HG03342 (cell line): Measurements from ENCODE around the gene ITGB2.

ENCODE experiments used
- ATAC-seq: cut with Tn5 transposase; IDR thresholded peaks from one replicate; pipeline ENCODE4 v1.9.1; 2021; ENCODE audit warnings: mild to moderate bottlenecking, moderate library complexity; ENCODE audit not compliant: unreplicated experiment

The ITGB2 gene

DNA sequence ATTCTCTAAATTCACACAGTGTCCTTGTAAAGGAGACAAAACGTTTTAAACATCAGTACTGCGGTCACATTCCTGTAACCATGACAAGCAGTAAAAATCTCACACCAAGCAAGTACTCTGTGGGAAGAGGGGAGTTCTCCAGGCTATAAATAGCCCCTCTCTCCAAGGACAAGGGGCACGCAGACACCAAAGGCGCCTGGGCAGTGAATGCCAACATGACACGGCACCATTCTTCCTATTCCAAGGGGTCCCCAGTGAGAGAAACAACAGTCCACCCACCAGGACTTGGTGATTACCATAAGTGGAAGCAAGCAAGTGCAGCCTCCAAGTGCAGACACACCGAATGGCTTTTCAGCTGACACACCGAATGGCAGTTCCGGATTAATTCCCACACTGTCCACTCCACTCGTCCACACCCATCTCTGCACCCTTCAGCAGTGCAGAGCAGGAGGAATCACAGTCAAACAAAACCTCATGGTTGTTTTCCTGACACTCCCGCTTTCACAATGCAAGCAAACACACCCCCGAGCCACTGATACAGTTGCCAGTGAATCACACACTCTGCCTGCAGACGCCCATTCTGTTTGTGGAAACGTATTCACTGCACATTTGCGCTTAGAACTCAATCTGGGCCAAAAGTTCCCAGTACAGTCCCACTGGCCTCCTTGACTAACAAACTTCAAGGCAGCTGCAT lies 49.0 kb downstream of the ITGB2 start:
- ATAC-seq: no peak

DNA sequence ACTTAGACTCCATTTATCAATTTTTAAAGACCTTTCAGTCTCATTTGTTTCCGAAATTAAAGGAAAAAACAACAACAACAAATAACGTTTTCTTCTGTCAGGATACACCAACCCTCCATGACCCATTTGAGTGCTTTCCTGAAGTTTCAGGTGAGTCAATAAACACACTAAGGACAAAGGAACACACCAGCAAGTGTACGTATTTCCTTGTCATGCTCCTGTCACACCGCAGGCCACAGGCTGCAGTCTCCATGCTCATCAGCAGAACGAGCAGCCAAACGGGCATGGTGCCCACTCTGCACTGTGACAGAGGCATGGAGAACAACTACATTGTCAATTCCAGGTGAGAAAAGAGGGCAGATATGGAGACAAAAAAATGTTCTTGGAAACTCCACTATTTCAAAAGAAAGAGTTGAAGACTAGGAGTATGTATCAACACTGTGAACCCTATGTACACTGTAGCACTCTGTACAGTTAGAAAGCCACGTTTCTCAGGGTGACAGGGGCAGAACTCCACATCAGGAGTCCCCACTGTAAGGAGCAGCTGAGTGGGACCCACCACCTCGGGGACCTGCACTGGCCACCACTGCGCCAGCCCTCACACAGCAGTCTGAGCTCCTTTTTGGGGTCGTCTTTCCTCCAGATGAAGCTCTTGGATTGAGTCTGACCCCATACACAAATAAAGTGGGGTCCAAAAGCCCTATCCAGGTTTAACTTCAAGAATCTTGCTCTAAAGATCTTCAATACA lies 49.8 kb downstream of the ITGB2 start:
- no peak for ATAC-seq

GRCh38 chr21:44869781-44870747 lies 50.6 kb downstream of the ITGB2 start:
- no peak for ATAC-seq

DNA sequence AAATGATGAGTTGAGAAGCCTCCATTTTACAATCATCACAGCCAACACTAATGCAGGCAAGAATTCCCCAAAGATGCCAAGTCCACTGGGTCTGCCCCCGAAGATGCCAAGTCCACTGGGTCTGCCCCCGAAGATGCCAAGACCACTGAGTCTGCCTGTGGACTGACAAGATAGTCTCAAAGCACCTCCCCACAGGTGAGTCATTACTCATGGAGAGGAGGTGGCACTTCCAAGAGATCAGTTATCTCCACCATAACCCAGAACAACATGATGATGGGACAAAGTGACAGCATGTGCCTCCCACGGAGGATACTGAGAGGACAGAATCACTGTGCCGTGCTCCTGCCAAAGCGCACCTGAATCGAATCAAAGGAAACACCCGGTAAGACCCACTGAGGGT lies 52.0 kb downstream of the ITGB2 start:
- no peak for ATAC-seq

GRCh38 chr21:44867999-44868700 lies 52.5 kb downstream of the ITGB2 start:
- no peak for ATAC-seq

- no peak for ATAC-seq
Measured at GRCh38 chr21:44867464-44867863, 53.2 kb downstream of the ITGB2 start.

DNA sequence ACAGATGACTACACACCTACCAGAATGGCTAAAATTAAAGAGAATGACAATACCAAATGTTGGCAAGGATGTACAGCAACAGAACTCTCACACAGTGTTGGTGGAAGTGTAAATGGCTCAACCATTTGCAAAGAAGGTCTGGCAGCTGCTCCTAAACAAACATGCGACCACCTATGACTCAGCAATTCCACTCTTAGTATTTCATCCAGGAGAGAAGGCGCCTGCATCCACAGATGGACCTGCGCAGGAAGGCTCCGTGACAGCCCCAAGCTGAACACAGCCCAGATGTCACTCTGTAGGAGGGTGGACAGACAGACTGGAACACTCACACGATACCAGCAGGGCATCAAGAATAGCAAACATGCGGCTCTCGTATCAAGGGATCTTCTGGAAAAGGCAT lies 53.9 kb downstream of the ITGB2 start:
- no peak for ATAC-seq

DNA sequence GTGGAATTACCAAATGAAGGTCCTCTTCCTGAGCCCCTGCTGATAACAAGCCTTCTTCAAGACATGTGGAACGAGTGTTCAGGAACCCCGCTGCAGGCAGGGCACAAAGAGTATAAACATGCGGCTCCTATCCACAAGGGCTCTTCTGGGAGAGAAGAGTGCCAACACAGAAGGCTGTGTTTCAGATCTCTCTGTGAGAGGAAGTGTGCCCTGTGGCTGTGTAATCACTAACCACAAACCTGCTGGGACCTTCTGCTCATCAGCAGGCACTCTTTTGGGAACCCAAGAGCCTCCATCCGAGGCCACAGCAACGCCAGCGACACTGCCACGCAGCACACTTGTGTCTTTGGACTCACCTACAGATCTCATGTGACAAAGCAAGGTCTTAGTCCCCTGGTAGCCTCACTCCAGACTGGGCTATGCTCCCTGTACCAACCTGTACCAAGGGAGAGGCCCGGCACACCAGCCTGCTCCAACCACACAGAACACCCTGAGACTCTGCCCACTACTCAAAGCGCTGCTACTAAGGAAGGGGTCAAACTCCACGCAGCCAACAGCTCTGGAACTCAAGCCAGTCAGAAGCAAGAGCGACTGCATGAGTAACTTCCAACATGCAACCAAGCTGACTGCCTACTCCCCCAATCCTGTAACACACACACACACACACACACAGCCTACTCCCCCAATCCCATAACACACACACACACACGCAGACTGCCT lies 55.0 kb downstream of the ITGB2 start:
- no peak for ATAC-seq

GRCh38 chr21:44862869-44863685 lies 57.6 kb downstream of the ITGB2 start:
- no peak for ATAC-seq

GRCh38 chr21:44858791-44859190 lies 61.9 kb downstream of the ITGB2 start:
- ATAC-seq: no peak

DNA sequence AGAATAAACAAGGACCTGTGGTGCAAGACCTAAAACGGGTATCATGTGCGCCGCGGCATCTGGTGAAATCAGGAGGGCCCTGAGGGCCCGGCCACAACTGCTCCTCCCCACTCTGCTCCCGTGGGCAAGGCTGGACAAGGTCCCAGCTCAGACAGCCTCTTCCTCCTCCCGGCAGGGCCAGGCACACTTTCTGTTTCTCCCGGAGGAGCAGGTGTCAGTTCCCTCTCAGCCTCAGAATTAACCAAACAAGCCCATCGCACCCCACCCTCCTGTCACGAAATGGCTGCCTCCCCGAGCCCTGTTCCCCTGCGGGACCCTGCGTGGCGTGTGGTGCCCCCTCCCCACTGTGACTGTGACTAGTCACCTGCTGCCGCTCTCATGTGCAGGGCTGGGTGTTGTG lies 62.4 kb downstream of the ITGB2 start:
- no peak for ATAC-seq

DNA sequence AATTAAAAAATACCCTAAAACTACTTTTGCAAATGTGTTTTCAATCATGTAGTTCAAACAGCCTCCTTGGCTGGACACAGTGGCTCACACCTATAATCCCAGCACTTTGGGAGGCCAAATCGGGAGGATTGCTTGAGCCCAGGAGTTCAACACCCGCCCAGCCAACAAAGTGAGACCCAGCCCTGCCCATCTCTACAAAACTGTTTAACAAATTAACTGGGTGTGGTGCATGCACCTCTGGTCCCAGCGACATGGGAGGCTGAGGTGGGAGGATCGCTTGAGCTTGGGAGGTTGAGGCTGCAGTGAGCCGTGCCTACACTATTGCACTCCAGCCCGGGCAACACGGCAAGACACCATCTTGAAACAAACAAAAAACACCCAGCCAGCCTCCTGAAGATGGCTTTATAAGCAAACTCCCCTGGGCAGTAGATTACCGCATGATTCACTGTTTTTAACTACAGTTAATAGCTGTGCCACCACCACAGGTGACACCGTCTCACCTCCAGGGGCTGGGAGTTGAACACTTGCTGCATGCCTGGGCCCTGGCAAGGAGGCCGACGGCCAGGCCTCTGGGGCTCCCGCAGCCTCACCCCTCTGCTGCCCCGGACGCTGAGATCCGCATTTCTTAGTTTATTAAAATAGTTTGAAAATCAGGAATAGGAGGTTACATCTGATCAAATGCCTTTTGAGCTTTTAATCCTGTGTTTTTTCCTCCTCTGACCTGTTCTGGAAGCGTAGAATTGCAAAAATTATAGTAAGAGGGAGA lies 63.4 kb downstream of the ITGB2 start:
- ATAC-seq: no peak

GRCh38 chr21:44856131-44856530 lies 64.6 kb downstream of the ITGB2 start:
- ATAC-seq: no peak

GRCh38 chr21:44855572-44855971 lies 65.1 kb downstream of the ITGB2 start:
- no peak for ATAC-seq

GRCh38 chr21:44854664-44855446 lies 65.8 kb downstream of the ITGB2 start:
- ATAC-seq: no peak

GRCh38 chr21:44854391-44854663 lies 66.4 kb downstream of the ITGB2 start:
- ATAC-seq: no peak

DNA sequence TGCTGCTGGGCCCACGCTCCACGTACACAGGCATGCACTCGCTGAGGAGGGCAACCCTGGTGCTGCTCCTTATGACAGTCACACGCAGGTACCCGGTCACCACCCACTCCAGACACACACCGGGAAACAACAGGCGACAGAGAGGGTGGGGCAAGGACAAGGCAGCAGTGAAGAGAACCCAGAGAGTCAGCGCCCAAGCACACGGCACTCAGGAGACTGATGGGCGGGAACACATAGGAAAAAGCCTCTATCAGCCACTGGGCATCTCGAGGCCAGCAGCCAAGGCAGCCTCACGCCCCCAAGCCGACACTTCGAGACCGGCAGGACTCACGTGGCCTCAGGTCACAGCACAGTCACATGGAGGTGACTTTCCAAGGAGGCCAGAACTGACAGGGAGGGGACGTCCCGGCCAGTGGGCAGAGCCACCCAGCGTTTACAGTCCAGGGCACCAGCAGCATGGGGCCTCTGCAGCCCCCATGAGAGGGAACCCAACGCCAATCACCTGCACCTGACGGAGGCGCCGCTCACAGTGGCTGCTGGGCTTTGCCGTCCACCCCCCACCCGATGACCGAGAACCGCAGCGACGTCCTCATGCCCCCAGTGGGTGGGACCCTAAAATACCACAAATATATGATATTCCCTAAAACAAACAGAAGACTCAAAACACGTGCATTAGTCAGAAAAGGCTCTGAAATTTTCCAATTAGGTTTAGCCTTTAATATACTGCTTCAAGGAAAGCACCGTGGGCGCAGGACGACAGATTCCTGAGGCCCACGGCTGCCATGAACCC lies 66.9 kb downstream of the ITGB2 start:
- ATAC-seq: no peak
